GM18519 (cell line): ENCODE data around the gene CCL14.
"Not testable (repeated sequence)": the region's sequence is repeated elsewhere in the genome, so short reads cannot be mapped to it uniquely, and the experiment has no call there.

Experiments
- ATAC-seq: cut with Tn5 transposase; IDR thresholded peaks from one replicate; pipeline ENCODE4 v1.9.1; 2021; ENCODE audit warnings: mild to moderate bottlenecking, moderate library complexity; ENCODE audit not compliant: unreplicated experiment, low FRiP score

The CCL14 gene

DNA sequence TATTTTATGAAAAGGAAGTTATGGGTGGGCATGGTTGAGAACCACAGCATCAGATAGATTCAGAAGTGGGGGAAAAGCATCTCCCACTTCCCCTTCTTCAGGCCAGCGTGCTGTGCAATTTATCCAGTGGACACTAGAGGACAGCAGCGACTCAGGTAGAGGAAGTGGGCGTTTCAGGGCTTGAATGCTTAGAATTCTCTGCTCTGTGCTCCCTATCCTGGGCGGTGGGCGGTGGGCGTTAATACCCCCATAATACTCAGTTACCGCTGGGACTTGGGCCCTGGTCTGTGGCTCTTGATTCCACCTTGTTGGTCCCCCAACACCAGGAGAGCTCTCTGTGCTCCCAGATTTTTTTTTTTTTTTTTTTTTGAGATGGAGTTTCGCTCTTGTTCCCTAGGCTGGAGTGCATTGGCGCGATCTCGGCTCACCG is 39.4 kb downstream of the CCL14 start:
- ATAC-seq = no peak

GRCh38 chr17:35944151-35944550 is 42.4 kb downstream of the CCL14 start:
- ATAC-seq = no peak

DNA sequence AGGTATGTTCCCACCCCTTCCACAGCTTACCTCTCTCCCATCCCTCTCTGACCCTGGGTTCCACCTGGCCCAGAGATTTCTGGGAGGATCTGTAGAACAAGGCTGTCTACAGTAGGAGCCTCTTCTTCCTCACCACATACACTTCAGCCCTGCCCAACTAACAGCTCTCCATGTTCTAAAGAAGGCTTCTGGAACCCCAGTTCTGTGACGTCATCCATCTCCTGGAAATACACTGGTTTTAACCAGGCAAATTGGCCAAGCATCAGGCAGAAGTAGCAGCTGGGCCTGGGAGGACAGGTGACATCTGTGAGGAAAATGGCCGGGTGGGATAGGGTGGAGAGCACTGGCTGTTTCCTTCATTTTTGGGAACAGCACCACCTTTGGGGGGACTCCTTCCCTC is 43.0 kb downstream of the CCL14 start, which contains the start of gene LYZL6:
Gene LYZL6 (minus strand): TSS at position 177 of the 400 bp plus-strand sequence. CDS start 4,357 bp downstream, outside the sequence.
- ATAC-seq = no peak

DNA sequence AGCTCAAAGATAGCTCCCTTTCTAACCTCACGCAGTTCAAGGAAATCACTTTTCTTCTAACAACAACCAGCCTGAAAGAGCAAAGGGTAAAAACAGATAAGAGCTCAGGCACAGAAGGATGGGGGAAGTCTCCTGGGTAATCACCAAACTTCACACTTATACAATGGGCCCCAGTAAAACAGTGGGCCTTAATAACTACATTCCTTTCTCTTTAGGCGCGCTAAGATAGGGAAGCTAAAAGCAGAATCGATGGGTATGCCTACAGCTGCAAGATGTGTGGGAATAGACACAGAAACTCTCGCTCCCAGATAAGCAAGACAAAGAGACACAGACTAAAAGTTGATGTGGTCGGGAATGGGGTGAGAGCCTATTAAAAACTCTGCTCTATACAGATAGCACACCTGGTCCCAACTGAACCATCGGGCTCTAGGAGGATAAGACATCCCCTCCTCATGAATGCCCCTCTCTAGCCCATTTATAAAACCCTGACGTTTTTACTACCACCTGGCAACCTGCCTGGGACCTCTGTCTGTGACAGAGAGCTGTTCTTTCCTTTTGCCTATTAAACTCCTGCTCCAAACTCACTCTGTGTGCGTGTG is 43.8 kb downstream of the CCL14 start:
- no peak for ATAC-seq

DNA sequence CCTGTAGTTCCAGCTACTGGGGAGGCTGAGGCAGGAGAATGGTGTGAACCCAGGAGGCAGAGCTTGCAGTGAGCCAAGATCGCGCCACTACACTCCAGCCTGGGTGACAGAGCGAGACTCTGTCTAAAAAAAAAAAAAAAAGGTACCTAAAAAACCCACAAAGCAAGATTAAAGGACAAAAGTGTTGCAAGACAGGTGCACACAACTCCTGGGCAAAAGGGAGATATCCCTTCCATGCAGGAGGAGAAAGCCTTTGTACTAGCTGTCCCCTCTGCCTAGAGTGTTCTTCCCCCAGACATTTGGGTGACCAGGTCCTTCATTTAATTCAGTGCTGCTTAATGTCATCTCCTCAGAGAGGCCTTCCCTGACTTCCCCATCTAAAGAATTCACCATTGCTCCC is 48.0 kb downstream of the CCL14 start:
- ATAC-seq = not testable (repeated sequence)

DNA sequence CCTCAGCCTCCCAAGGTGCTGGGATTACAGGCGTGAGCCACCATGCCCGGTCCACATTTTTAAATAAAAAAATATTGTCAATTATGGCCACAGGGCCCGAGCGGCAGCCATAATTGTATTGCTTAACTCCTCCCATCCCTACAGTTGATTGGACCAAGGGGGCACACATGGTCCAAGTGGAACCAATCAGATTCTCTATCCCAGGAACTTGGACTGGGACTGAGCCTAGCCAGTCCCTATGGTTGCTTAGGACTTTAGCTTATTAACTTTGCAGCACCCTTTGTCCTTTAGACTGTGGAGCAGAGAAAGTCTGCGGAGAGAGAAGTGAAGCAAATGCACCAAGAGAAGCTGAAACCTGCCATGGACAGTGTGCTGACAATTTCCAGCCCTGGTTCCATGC is 50.5 kb downstream of the CCL14 start:
- no peak for ATAC-seq

DNA sequence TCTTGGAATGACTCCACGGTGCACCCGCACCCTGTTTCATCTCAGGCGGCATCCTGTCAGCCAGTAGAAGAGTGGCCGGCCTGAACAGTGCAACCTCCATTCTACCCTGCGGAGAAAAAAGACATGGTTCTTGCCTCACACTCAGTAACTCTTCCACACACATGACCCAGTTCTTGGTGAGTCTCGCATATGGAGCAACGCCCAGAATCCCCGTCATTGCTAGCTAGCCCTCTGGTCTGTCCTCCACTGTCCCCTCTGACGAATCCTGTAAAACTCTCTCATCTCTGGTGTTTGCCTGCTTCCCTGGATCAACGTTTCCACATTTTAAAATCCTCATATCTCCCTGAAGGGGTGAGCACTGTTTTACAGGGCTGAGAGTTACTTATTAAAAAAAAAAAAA is 51.8 kb downstream of the CCL14 start:
- no peak for ATAC-seq
